Midbrain (tissue), 1 donor: ENCODE measurements around the gene DDX50.
"Not testable (repeated sequence)": the region's sequence is repeated elsewhere in the genome, so short reads cannot be mapped to it uniquely, and the experiment has no call there.

Experiments used
- DNase-seq: peaks from one replicate; lab custom pipeline; 2025; lab: John Stamatoyannopoulos, UW

Gene DDX50

DNA sequence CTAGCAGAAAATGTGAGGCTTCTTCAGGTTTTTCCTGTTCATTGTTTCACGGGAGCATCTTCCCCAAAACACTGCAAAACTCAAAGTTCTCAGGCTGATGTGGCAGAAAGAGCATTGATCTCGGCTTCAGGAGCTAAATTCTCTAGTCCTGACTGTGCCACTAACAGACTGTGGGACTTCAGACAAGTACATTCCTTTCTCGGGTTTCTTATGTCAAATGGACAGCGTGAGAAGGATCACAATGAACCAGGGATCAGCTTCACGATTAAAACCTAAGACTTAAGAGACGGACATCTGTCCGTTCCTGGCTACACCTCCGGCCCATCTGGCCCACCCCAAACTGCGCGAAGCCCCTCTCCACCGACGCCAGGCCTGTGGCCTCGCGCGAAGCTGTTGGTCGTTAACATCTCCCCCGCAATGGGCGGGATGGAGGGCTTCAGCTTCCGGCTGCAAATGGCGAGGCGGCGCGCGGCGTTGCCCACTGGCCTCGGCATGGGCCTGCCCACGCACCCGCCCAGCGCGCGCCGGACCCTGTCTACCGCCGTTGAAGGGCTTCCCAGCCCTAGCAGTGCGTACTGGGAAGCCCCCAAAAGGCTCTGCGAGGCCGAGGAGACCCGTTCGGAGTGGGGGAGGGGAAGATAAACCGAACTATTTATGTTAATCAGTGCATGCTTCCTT lies 549 bp upstream of the DDX50 start:
- DNase-seq, result peak; percentile 79

- DNase-seq, result no peak
These were observed 1.3 kb downstream of the DDX50 start for GRCh38 chr10:68902382-68902781.

DNA sequence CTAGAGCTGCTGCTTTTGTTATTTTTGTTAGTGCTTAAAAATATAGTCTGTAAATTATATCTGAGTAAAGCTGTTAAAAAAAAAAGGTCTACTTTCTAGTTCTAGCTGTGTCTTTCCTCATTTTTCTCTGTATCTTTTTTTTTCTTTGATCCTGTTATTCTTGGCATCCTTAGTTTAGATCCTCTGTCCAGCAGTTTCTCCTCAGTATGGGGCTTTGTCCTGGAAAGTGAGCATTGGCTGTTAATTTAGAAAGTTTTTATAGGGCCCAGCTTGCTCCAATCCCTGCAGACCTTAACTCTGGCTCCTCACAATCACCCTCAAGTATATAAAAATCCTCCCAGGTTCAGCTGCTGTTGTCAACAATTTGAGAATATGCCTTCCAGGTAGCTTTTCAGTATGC lies 23.5 kb downstream of the DDX50 start:
- DNase-seq, result no peak

- DNase-seq, result no peak
These were observed 24.4 kb downstream of the DDX50 start for GRCh38 chr10:68925489-68925888.

DNA sequence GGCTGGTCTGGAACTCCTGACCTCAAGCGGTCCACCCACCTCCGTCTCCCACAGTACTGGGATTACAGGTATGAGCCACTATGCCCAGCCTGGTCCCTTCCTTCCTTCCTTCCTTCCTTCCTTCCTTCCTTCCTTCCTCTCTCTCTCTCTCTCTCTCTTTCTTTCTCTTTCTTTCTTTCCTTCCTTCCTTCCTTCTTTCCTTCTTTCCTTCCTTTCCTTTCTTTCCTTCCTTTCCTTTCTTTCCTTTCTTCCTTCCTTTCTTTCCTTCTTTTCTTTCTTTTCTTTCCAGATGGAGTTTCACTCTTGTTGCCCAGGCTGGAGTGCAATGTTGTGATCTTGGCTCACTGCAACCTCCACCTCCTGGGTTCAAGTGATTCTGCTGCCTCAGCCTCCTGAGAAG lies 28.0 kb downstream of the DDX50 start:
- not testable (repeated sequence) for DNase-seq

- DNase-seq, result not testable (repeated sequence)
These were observed 28.8 kb downstream of the DDX50 start for GRCh38 chr10:68929888-68930287.

DNA sequence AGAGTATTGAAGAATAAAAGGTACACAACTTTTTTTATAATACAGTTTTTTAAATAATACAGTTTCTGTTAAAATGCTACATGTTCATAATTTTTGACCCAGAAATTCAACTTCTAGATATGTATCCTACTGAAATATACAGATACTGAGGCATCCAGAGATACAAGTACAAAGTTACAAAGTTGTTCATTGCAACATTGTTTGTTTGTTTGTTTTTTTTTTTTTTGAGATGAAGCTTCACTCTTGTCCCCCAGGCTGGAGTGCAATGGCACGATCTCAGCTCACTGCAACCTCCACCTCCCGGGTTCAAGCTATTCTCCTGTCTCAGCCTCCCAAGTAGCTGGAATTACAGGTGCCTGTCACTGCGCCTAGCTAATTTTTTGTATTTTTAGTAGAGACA lies 31.7 kb downstream of the DDX50 start:
- DNase-seq, result not testable (repeated sequence)

DNA sequence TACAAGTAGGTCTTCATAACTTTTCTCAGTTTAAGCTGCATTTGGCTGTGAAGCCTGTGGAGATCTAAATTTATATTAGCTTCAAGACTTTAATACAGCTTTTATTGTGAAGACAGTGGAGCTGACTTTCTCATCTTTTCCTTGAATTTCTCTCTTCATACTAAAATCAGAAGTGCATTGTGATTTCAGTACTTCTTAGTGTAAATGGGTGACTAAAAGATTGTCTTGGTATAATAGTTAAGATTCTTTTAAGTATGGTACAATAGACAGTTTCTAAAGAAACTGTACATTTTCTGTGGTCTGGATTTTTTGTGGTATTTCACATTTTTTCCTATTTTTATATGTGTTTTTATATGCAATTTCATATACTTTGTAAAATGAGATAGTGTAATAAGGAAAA lies 33.9 kb downstream of the DDX50 start:
- no peak for DNase-seq

DNA sequence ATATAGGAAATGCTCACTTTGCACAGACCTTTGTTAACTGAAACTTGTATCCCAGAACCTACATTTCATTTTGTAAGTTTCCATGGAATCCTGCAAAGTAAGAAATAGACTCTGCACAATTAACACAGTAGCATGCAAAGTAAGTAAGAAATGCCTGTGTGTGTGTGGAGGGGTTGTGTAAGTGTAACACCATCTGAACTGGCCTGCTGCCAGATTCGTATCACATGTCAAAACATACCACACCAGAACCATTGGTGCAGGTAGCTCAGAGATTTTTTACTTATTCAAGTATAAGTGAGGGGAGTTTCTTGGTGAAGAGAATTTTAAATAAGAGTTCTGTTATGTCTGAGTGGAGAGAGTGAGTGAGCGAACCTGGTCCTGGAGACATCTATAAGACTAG lies 37.0 kb downstream of the DDX50 start:
- no peak for DNase-seq

- DNase-seq, result no peak
These were observed 37.8 kb downstream of the DDX50 start for GRCh38 chr10:68938884-68939283.

- not testable (repeated sequence) for DNase-seq
These were observed 39.8 kb downstream of the DDX50 start for GRCh38 chr10:68940917-68941316.

- DNase-seq, result no peak
These were observed 49.5 kb downstream of the DDX50 start for GRCh38 chr10:68950598-68950997.

GRCh38 chr10:68954904-68955303 lies 53.8 kb downstream of the DDX50 start:
- no peak for DNase-seq

GRCh38 chr10:68955355-68955831 lies 54.3 kb downstream of the DDX50 start:
- DNase-seq, result no peak

GRCh38 chr10:68955832-68956532 lies 54.9 kb downstream of the DDX50 start, which contains the start of gene DDX21:
Gene DDX21, plus strand, starts transcription at chr10:68956170. Its CDS starts 56 bp downstream, at chr10:68956226.
- peak; percentile 93 for DNase-seq

DNA sequence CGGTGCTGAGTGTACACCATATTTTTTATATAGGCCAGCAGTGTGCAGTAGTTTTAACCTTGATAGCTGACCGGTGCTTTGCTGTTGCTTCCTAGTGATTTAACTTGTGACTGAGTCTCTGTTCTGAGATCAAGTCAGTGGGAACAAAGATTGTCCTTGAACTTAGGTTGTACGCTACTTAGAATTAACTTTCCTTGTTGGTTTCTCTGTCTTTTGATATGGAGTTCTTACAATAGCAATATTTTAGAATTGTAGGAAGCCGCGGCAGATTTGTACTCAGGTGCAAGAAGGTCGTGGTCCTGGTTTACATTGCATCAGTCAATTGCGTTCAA lies 56.1 kb downstream of the DDX50 start:
- no peak for DNase-seq

DNA sequence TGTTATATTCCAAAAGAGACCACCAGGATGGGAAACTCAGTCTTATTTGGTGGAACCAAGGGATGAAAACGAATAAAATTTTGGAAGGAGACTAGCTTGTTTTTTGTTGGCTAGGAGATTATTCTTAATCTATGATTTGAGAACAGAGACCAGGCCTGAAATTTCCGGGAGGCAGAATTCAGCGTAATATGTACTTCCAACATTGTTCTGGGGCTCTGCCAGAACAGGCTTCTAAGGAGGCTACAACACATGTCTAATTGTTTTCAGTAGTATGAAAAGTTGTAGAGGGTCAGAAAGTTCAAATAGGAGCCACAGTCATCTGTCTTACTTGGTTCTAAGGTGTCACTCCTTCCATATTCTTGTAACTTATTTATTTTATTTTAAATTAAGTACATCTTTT lies 56.5 kb downstream of the DDX50 start:
- no peak for DNase-seq

DNA sequence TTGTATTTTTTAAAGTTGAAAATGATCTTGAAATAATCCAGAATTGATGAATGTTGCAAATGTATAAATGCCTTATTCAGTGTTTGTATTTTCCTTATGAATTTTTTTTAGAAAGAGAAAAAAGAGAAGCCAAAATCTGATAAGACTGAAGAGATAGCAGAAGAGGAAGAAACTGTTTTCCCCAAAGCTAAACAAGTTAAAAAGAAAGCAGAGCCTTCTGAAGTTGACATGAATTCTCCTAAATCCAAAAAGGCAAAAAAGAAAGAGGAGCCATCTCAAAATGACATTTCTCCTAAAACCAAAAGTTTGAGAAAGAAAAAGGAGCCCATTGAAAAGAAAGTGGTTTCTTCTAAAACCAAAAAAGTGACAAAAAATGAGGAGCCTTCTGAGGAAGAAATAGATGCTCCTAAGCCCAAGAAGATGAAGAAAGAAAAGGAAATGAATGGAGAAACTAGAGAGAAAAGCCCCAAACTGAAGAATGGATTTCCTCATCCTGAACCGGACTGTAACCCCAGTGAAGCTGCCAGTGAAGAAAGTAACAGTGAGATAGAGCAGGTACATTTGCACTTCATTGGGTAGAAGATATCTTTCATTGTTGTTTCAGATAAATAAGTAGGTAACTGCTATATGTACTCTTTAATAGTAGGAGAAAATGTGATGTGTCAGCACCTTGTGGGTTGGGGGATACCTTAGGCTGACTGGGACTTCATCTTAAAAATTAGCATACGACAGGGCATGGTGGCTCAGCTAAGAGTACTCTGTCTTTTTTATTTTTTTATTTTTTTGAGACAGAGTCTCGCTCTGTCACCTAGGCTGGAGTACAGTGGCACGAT lies 58.8 kb downstream of the DDX50 start:
- no peak for DNase-seq

- DNase-seq, result no peak
These were observed 62.0 kb downstream of the DDX50 start for GRCh38 chr10:68963151-68963550.

- DNase-seq, result no peak
These were observed 72.9 kb downstream of the DDX50 start for GRCh38 chr10:68973975-68974374.

- not testable (repeated sequence) for DNase-seq
These were observed 74.9 kb downstream of the DDX50 start for GRCh38 chr10:68975936-68976473.

GRCh38 chr10:68979738-68980137 lies 78.6 kb downstream of the DDX50 start:
- not testable (repeated sequence) for DNase-seq
